AG08395 (cell line): Measurements from ENCODE around the gene SLC1A2.

Experiments used
- DNase-seq: peaks from one replicate; pipeline ENCODE4 v3.0.0; 2012; ENCODE audit warnings: mixed read lengths, low spot score

Gene SLC1A2

DNA sequence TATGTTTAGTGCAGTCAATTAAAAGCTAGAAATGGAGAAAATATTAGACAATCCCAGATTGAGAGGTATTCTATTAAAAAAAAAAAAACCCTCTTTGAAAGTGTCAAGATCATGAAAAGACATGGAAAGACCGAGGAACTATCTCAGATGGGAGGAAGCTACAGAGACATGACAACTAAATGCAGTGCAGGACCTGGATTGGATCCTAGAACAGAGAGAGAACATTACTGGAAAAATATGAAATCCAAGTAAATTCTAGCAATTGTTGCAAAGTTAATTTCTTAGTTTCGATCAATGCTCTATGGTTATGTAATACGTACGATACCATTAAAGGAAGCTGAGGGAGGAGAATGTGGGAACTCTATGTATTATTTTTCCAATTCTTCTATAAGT, 43.2 kb downstream of the SLC1A2 start:
- DNase-seq = no peak

GRCh38 chr11:35375332-35376117, 43.8 kb downstream of the SLC1A2 start:
- DNase-seq = no peak

DNA sequence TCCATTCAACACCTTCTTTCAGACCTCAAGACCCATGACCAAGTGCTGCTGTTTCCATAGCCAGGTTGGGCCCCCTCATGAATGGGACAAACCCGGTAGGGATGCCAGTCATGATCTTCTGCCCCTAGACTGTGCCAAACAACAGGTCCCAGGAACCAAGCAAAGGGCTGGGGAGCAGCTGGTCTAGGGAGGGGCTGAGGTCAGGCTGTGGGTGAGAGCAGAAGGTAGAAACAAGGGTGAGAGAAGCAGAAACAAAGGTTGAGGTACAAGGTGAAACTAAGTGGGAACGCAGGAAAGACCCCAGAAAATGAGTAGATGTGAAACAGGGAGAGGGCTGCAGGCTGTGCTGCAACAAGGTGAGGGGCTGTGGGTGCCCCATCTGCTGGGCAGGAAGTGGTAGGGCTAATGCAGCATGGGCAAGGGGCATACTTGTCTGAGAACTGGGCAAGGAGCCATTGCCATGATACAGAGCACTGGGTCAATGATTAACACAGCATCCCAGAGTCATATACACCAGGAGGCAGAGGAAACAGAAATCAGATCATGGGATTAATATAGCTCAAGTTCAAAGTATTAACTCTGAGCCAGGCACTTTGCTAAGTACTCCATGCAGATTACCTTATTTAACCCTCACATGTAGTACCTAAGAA, 45.9 kb downstream of the SLC1A2 start:
- DNase-seq = no peak

GRCh38 chr11:35372565-35373283, 46.6 kb downstream of the SLC1A2 start:
- DNase-seq = no peak

- peak; percentile 63 for DNase-seq
These were observed 51.9 kb downstream of the SLC1A2 start for GRCh38 chr11:35367491-35367890.

DNA sequence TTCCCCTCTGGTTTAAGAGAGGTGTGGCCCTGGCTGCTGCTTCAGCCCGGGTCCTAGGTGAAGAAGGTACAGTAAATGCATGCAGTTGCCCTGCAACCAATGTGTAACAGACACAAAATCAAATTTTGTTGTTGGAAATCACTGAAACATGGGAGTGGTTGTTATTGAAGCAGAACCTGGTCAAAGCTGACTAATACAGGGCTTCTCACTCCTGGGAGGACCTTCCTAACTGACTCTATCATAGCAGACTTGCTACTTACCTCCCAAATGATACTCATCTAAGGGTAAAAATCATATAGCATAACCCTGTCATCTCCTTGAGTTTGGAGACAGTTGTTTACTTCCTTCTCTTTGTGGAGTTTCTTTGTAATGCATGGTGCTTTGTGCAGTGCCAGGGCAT, 52.6 kb downstream of the SLC1A2 start:
- DNase-seq = no peak

GRCh38 chr11:35365961-35366360, 53.4 kb downstream of the SLC1A2 start:
- no peak for DNase-seq

DNA sequence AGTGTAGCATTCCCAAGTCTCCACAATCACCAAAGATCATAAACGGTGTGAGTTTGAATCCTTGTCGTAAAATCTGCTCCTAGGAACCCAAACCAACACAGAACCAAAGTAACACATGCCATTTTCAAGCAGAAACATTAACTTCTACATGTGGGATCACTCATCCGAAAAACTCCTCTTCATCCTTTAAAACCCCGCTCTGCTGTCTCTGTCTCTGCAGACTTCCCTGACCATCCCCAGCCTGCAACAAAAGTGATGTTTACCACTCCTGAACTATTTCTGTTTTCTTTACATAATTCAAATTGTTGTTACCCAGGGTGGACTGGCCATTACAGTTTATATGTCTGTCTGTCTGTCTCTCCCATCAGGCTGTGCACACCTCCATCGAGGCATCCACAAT, 54.0 kb downstream of the SLC1A2 start:
- DNase-seq = no peak

GRCh38 chr11:35363854-35364780, 55.2 kb downstream of the SLC1A2 start:
- DNase-seq = peak; percentile 91

DNA sequence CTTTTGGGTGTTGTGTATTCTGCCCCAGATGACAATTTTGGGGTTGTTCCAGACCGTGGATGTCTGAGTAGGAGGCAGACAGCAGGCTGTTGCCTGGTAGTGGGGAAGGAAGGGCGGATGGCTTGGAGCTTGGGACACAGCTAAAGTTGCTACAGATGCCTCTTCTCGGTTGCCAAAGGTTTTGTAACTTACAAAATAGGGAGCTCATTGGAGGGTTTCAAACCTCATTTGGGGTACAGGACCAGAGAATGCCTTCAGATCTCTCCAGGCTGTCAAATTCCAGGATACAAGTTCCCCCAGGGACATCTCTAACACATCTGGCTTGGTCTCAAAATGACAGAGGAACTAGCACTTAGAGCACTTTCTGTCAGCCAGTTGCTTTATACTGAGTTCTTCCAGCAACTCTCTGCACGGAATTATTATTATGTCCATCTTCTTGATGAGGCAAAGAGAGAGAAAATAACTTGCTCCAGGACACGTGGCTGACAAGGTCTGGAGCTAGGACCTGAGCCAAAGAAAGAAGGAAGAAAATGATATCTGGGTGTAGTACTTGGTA, 56.0 kb downstream of the SLC1A2 start:
- DNase-seq = peak; percentile 49

- peak; percentile 42 for DNase-seq
These were observed 56.8 kb downstream of the SLC1A2 start for GRCh38 chr11:35362521-35362980.

GRCh38 chr11:35360055-35360530, 59.3 kb downstream of the SLC1A2 start:
- no peak for DNase-seq

GRCh38 chr11:35359321-35360054, 59.9 kb downstream of the SLC1A2 start:
- no peak for DNase-seq

DNA sequence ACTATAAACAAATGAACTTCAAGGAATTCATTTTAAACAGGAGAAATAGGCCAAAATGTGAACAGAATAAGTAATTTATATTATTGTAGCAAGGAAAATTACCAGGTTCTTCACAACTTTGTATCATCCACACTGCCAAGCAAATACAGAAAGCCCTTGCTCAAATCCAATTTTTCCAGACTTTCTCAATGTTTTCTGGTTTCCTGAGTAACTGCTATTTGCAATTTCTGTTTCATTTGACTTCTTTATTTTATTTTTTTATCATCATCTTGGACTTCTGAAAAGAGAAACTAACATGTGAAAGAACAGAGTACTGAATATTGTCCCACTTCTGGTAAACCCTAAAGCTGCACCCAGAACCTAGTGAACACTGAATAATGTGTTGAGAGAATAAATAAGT, 61.0 kb downstream of the SLC1A2 start:
- no peak for DNase-seq

GRCh38 chr11:35357923-35358322, 61.4 kb downstream of the SLC1A2 start:
- DNase-seq = no peak

GRCh38 chr11:35355102-35355749, 64.1 kb downstream of the SLC1A2 start:
- no peak for DNase-seq

DNA sequence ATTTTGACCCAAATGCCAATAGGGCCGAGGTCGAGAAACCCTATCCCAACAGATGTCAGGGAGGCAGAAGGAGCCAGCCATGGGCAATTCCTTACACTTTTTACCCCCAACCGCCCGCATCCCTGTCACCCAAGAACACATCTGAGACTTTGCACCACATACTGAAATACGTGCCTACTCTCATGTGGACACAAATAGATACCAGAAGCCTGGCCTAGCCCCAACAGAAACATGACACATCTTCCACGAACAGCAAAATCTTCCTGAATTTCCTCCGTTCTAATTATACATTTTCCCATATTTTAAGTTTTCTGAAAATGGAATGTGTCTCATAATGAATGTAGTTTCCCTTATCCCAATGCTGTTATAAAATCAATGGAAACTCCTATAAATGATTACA, 64.7 kb downstream of the SLC1A2 start:
- DNase-seq = peak; percentile 68

- DNase-seq = no peak
These were observed 67.1 kb downstream of the SLC1A2 start for GRCh38 chr11:35352077-35352888.

GRCh38 chr11:35349897-35350296, 69.5 kb downstream of the SLC1A2 start:
- no peak for DNase-seq
